EL (cell line): ENCODE measurements around the gene FAHD1.
"Not testable (repeated sequence)": the region's sequence is repeated elsewhere in the genome, so short reads cannot be mapped to it uniquely, and the experiment has no call there.

ENCODE experiments used
- DNase-seq: peaks from one replicate; pipeline ENCODE4 v3.0.0-alpha.2; 2016

FAHD1 gene

GRCh38 chr16:1790261-1790610, 36.8 kb upstream of the FAHD1 start:
- no peak for DNase-seq

- no peak for DNase-seq
Measured at GRCh38 chr16:1790611-1791255, 36.3 kb upstream of the FAHD1 start.

GRCh38 chr16:1791256-1791942, 35.6 kb upstream of the FAHD1 start:
- DNase-seq = no peak

- no peak for DNase-seq
Measured at GRCh38 chr16:1791943-1792812, 34.8 kb upstream of the FAHD1 start.

- DNase-seq = no peak
Measured at GRCh38 chr16:1792836-1793577, 34.0 kb upstream of the FAHD1 start.

- DNase-seq = no peak
Measured at GRCh38 chr16:1793578-1794220, 33.3 kb upstream of the FAHD1 start, which contains the start of gene IGFALS. Gene IGFALS (minus strand): TSS chr16:1793705. CDS start chr16:1793652, 53 bp downstream.

GRCh38 chr16:1794221-1794871, 32.7 kb upstream of the FAHD1 start:
- no peak for DNase-seq

GRCh38 chr16:1794908-1795666, 31.9 kb upstream of the FAHD1 start:
- no peak for DNase-seq

- DNase-seq = not testable (repeated sequence)
Measured at GRCh38 chr16:1799263-1799662, 27.7 kb upstream of the FAHD1 start.

- DNase-seq = peak; percentile 8
Measured at GRCh38 chr16:1800701-1801100, 26.3 kb upstream of the FAHD1 start.

- DNase-seq = no peak
Measured at GRCh38 chr16:1807626-1808025, 19.4 kb upstream of the FAHD1 start.

- no peak for DNase-seq
Measured at GRCh38 chr16:1808691-1809090, 18.3 kb upstream of the FAHD1 start.

GRCh38 chr16:1809281-1809801, 17.7 kb upstream of the FAHD1 start:
- no peak for DNase-seq

GRCh38 chr16:1810106-1810505, 16.9 kb upstream of the FAHD1 start:
- no peak for DNase-seq

- no peak for DNase-seq
Measured at GRCh38 chr16:1810536-1810935, 16.5 kb upstream of the FAHD1 start.

GRCh38 chr16:1812732-1813163, 14.3 kb upstream of the FAHD1 start:
- DNase-seq = peak; percentile 38

GRCh38 chr16:1815461-1815860, 11.5 kb upstream of the FAHD1 start:
- DNase-seq = no peak

GRCh38 chr16:1816396-1817275, 10.4 kb upstream of the FAHD1 start:
- no peak for DNase-seq

GRCh38 chr16:1817276-1817589, 9.8 kb upstream of the FAHD1 start:
- no peak for DNase-seq

- DNase-seq = no peak
Measured at GRCh38 chr16:1817716-1818115, 9.3 kb upstream of the FAHD1 start.
